HG02642 (cell line): Measurements from ENCODE around the gene AXIN2.
"Not testable (repeated sequence)": the region's sequence is repeated elsewhere in the genome, so short reads cannot be mapped to it uniquely, and the experiment has no call there.

Source experiments
- ATAC-seq: cut with Tn5 transposase; IDR thresholded peaks from one replicate; pipeline ENCODE4 v1.9.1; 2021; ENCODE audit warnings: mild to moderate bottlenecking; ENCODE audit not compliant: unreplicated experiment, poor library complexity

The AXIN2 gene

DNA sequence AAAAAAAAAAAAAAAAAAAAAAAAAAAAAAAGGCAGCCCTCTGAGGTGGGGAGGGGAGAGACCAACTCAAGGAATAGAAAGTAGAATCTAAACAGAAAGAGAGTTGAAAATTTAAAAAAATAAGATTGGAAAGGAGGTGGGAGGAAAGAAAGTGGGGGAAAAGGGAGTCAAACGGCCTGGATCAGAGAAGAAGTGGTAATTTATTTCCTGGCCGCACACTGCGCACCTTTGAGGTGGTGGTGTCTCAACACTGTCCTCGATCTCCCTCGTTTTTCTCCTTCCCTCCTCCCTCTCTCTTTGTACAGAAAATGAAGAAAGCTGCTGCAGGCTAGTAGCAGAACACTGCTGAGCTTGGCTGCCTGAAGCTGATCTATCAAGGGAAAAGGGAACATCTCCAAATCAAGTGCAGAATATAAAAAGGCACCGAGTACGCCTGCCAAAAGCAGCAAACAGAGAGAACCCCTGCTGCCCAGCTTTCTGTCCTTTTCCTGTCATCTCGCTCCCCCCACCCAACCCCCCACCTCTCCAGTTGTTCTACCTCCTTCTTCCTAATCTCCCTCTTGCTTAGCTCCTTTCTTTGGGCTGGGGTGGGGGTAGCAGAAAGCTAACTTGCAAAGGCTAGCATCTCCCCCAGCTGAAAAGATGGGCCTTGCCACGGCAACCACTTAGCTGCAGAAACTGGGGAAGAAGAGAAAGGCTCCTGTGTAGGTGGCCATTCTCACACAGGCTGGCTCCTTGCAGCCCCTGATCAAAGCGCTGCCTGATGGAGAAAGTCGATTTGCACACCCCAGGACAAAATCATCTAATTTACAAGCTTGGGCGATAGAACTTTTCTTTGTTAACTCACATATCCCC lies 22.5 kb downstream of the AXIN2 start:
- ATAC-seq = no peak

DNA sequence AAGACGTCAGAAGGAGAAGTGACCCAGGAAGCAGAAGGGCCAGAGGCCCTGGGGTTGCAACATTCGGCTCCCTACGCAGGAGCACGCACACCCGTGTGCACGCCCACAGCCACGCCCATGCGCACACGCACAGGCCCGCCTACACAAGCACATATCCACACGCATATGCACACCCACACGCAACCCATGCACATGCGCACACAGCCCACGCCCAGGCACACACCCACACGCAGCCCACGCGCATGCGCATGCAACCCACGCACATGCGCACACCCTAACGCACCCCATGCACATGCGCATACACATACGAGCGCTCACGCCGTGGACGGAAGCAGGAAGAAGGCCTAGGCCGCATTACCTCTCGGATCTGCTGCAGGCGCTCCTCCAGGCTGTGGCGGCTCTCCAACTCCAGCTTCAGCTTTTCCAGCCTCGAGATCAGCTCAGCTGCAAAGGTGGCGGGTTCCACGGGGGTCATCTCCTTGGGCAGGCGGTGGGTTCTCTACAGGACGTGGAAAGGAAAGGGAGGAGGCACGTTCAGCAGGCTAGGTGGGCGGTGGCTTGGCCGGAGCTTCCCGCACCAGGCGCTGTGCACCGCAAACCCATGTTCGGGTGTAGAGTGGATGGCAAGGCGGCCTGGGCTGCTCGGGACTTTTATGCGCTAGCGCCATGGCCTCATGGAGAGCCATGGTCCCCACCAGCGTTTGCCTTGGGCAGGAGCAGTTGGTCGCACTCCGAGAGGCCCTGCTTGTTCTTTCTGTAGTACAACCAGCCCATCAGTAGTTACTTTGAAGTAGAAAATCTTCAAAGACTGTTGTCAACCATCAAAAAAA lies 23.4 kb downstream of the AXIN2 start:
- ATAC-seq = no peak

DNA sequence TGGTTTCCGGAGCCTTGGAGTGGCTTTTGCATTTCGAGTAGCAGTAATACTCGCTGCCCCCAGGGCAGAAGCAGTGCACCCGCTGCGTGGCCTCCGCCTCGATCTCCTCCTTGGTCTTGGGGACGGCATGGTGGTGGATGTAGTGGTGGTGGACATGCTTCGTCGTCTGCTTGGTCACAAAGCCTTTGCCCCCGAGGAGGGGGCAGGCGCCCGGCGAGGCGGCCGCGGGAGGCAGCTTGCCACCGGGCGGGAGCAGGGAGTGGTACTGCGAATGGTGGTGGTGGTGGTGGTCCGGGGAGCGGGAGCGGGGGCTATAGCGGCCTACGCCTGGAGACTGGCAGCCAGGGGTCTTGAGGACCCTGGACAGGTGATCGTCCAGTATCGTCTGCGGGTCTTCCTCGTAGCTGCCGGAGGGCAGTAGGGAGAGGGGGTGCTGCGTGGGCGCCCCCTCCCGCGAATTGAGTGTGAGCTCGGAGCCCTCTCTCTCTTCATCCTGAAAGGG lies 24.1 kb downstream of the AXIN2 start:
- ATAC-seq = no peak

- ATAC-seq = no peak
These were observed 24.7 kb downstream of the AXIN2 start for GRCh38 chr17:65536573-65537342.

- no peak for ATAC-seq
These were observed 25.5 kb downstream of the AXIN2 start for GRCh38 chr17:65535777-65536572.

GRCh38 chr17:65533852-65534457 lies 27.5 kb downstream of the AXIN2 start:
- ATAC-seq = no peak

- no peak for ATAC-seq
These were observed 28.2 kb downstream of the AXIN2 start for GRCh38 chr17:65533056-65533745.

GRCh38 chr17:65532101-65532890 lies 29.2 kb downstream of the AXIN2 start:
- ATAC-seq = no peak

GRCh38 chr17:65531256-65532100 lies 30.0 kb downstream of the AXIN2 start:
- ATAC-seq = no peak

- ATAC-seq = no peak
These were observed 30.8 kb downstream of the AXIN2 start for GRCh38 chr17:65530523-65531255.

DNA sequence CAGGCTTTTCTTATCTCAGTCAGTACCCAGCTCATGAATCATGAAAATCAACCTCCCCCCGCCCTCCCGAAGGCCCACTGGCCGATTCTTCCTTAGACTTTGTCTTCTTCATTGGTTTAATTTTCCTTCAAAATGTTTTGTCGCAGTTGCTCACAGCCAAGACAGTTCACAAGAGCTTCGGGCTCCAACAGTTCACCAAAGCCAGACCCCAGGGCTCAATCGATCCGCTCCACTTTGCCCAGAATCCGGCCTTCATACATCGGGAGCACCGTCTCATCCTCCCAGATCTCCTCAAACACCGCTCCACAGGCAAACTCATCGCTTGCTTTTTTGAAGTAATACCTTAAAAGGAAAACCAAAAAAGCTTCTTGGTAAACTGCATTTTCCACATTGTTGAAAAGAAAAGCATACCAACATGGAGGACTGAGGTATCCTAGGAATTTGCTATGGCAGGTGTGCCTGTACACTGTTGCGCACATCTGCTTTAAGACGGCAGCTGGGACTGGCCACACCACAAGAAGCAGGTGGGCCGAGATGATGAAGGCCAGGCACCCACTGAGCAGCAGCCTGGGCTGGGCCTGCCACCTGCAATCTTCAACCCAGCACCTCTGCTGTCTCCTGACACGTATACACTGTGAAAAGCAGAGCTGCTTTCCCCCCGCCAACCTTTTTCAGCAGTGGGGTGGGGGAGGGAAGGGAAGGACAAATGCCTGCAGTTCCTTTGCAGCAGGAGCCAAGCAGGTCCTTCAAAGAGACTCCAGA lies 31.5 kb downstream of the AXIN2 start:
- no peak for ATAC-seq

DNA sequence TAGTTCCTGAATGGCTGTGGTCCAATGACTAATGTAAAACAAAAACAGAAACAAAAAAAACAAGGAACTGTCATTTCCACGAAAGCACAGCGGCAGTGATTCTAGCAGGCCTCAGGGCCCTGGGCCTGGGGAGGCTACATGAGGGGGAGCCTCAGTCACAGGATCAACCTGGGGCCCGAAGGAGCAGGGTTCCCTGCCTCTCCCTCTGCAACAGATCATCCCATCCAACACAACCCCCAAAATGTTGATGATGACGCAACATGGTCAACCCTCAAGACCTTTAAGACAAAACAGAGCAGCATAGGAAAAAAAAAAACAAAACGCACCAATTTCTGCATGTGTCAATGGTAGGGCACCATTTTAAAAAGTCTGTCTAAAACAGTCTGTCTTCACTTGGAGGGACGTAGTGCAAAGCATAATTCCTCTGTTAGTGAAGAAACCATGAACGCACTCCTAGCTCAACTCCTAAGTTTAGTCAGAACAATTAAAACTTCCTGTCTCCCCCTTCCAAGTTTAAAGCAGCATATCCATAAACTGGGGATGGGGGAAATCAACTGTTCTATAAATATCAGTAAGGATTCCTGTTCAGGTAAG lies 32.3 kb downstream of the AXIN2 start:
- no peak for ATAC-seq

DNA sequence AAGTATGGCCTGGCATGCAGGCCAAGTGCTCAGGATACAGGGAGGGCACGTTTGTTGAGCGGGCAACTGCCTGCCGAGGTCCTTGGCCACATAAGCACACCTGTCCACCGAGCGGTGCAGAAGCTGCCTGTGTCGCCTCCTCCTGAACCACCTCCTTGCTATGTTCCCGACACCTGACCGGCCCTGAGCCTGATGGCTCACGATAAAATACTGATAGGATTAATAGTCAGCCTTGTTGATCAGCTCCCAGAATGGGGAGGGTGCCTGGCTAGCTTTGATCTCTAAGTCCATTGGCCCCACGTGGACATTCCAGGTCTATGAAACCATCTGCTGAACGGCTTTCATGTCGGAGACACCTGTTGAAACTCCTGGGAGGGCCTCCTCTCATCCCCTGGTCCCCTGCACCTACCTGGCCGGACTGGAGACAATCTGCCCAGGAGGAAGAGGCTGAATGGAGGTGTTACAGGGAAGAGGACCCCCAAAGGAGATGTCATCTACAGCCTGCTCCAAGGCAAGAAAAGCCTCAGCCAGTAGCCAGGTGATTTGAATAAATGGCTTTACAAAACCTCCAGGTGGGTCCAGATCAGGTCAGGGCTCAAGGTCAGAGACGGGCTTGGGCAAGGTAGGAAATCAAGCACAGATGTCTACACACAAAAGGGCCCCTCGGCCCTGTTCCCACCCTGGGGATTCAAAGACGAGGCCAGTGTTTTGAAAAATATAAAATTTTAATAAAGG lies 33.4 kb downstream of the AXIN2 start:
- no peak for ATAC-seq

DNA sequence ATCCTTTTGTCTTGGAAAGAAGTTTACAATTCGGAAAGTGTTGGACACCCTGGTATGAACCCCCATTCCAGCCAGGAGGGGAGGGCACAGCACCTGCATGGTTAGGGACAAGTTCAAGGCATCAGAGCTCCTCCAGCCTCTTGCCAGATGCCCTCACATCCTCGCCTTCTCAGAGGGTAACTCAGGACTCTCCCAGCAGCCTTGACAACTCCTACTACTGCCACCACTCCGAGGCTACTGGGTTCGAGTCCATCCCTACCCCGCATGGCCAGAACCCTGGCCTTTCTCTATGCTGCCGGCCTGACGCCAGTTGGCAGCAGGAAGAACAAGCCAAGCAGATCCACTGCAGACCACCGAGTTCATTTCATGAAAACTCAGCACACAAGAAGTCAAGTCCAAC lies 34.1 kb downstream of the AXIN2 start:
- ATAC-seq = no peak

DNA sequence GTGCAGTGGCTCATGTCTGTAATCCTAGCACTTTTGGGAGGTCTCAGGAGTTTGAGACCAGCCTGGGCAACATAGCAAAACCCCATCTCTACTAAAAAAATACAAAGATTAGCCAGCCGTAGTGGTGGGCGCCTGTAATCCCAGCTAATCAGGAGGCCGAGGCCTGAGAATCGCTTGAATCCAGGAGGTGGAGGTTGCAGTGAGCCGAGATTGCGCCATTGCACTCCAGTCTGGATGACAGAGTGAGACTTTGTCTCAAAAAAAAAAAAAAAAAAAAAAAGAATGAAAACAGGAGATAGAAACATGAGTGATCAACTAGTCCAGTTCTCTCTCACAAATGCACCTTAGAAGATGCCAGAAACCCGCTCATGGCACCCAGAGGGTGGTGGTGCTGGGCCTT lies 34.6 kb downstream of the AXIN2 start:
- ATAC-seq = not testable (repeated sequence)
